GM12891 (cell line): ENCODE measurements around the gene COL12A1.

Experiments used
- DNase-seq: peaks from one replicate; pipeline ENCODE4 v3.0.0; 2011; ENCODE audit warnings: low spot score; ENCODE audit not compliant: insufficient read length
- FAIRE-seq: peaks from 2 replicates; lab custom pipeline; 2011; peaks lifted over from hg19 to GRCh38; lab: Jason Lieb, UNC
- PAX5 ChIP-seq: IDR thresholded peaks from 2 replicates; pipeline ENCODE4 v1.6.1; 2011; ENCODE audit warnings: low read length, moderate library complexity, mild to moderate bottlenecking; ENCODE audit not compliant: insufficient read depth, severe bottlenecking
- POLR2A ChIP-seq: IDR thresholded peaks from 2 replicates; pipeline ENCODE4 v1.6.1; 2011; ENCODE audit warnings: low read depth, low read length, control low read depth
- POLR2AphosphoS5 ChIP-seq: IDR thresholded peaks from 2 replicates; pipeline ENCODE4 v1.6.1; 2011; ENCODE audit warnings: low read depth, low read length, control low read depth
- POU2F2 ChIP-seq: IDR thresholded peaks from 2 replicates; pipeline ENCODE4 v1.6.1; 2011; ENCODE audit warnings: low read depth, mild to moderate bottlenecking, control low read depth, low read length, moderate library complexity
- SPI1 ChIP-seq: IDR thresholded peaks from 2 replicates; pipeline ENCODE4 v1.6.1; 2011; ENCODE audit warnings: low read depth, low read length, control low read depth
- TAF1 ChIP-seq: IDR thresholded peaks from 2 replicates; pipeline ENCODE4 v1.6.1; 2011; ENCODE audit warnings: low read depth, low read length, control low read depth

Gene COL12A1

GRCh38 chr6:75101896-75102295 lies 104.0 kb downstream of the COL12A1 start:
- DNase-seq, result no peak
- FAIRE-seq, result no peak
- TF ChIP-seq POLR2AphosphoS5, result no peak
- no peak for TF ChIP-seq PAX5
- TF ChIP-seq POU2F2, result no peak
- TF ChIP-seq SPI1, result no peak
- no peak for TF ChIP-seq TAF1
- TF ChIP-seq POLR2A, result no peak

- FAIRE-seq (no peak), DNase-seq (no peak)
- TF ChIP-seq POLR2A (no peak), SPI1 (no peak), POLR2AphosphoS5 (no peak), POU2F2 (no peak), TAF1 (no peak), PAX5 (no peak)
These were observed 107.1 kb downstream of the COL12A1 start for GRCh38 chr6:75098709-75099108.

- FAIRE-seq, result no peak
- TF ChIP-seq PAX5, result no peak
- TF ChIP-seq SPI1, result no peak
- no peak for TF ChIP-seq TAF1
- no peak for TF ChIP-seq POLR2A
- no peak for TF ChIP-seq POLR2AphosphoS5
- TF ChIP-seq POU2F2, result no peak
- DNase-seq, result no peak
These were observed 108.9 kb downstream of the COL12A1 start for GRCh38 chr6:75096966-75097365.

- DNase-seq, result no peak
- no peak for FAIRE-seq
- no peak for TF ChIP-seq SPI1
- no peak for TF ChIP-seq POU2F2
- TF ChIP-seq POLR2A, result no peak
- TF ChIP-seq TAF1, result no peak
- no peak for TF ChIP-seq POLR2AphosphoS5
- no peak for TF ChIP-seq PAX5
These were observed 111.1 kb downstream of the COL12A1 start for GRCh38 chr6:75094614-75095200.

GRCh38 chr6:75091467-75092190 lies 114.2 kb downstream of the COL12A1 start:
- TF ChIP-seq SPI1 (no peak), PAX5 (no peak)
- no peak for FAIRE-seq
- no peak for DNase-seq

- no peak for FAIRE-seq
- DNase-seq, result no peak
- TF ChIP-seq SPI1 (no peak), POLR2A (no peak), TAF1 (no peak), PAX5 (no peak), POU2F2 (no peak), POLR2AphosphoS5 (no peak)
These were observed 115.3 kb downstream of the COL12A1 start for GRCh38 chr6:75090576-75090975.

- DNase-seq, result no peak
- TF ChIP-seq POLR2AphosphoS5, result no peak
- TF ChIP-seq SPI1, result no peak
- no peak for TF ChIP-seq TAF1
- TF ChIP-seq POLR2A, result no peak
- TF ChIP-seq PAX5, result no peak
- no peak for FAIRE-seq
These were observed 115.9 kb downstream of the COL12A1 start for GRCh38 chr6:75089921-75090320.

GRCh38 chr6:75089151-75089897 lies 116.5 kb downstream of the COL12A1 start:
- FAIRE-seq (no peak), DNase-seq (no peak)
- no peak for TF ChIP-seq SPI1
- TF ChIP-seq POLR2AphosphoS5, result no peak
- TF ChIP-seq POU2F2, result no peak
- no peak for TF ChIP-seq PAX5
- no peak for TF ChIP-seq TAF1
- no peak for TF ChIP-seq POLR2A

- no peak for DNase-seq
- TF ChIP-seq PAX5 (no peak), SPI1 (no peak), POLR2A (no peak), POLR2AphosphoS5 (no peak), TAF1 (no peak), POU2F2 (no peak)
- FAIRE-seq, result no peak
These were observed 119.8 kb downstream of the COL12A1 start for GRCh38 chr6:75085931-75086635.
